Measurements from ENCODE around the gene DNAJC30. TPM values are rescaled to one million over a fixed set of nuclear protein-coding genes. Genes with fewer than 3 reads are reported as not detected.

Gene DNAJC30
- total and polyA plus RNA-seq, 2 experiments from 2014 or later = 2.8 to 5.6 TPM

- H3K4me3 ChIP-seq = peak overlapping the region; percentile 54
- peaks cover 15% of the 10 kb centered on the region for H3K4me1 ChIP-seq (ENCODE audit: insufficient read depth)
- no peaks in the 10 kb centered on the region for H3K27me3 ChIP-seq (ENCODE audit: insufficient read depth)
- no peaks in the 10 kb centered on the region for H3K9me2 ChIP-seq (ENCODE audit: insufficient read depth)
- H3K27ac ChIP-seq (ENCODE audit: low read depth) = no peak overlapping the region
- Mint-ChIP-seq H3K27ac (no peak overlapping the region), H3K27me3 (ENCODE audit: insufficient read depth, low read depth, poor library complexity) (peaks cover 23% of the 10 kb centered on the region), H3K9me3 (no peaks in the 10 kb centered on the region; the same call in 2 of the 3 replicates), H3K36me3 (ENCODE audit: low read depth) (peaks cover 18% of the 10 kb centered on the region), H3K4me3 (peak overlapping the region; percentile 63), H3K4me1 (peaks cover 33% of the 10 kb centered on the region)
- no peak overlapping the region for H2AFZ ChIP-seq
- TF ChIP-seq STAT1 (IDR thresholded peaks at IDR 0.05; ENCODE audit: unreplicated experiment) = no peak
- no peak for TF ChIP-seq CTCF (conservative IDR thresholded peaks at IDR 0.05; ENCODE audit: low read depth in 2 of 2)
- TF ChIP-seq ETS1 (IDR thresholded peaks at IDR 0.05) = no peak
- no peak for TF ChIP-seq JUNB (IDR thresholded peaks at IDR 0.05; ENCODE audit: unreplicated experiment)
- no peak for TF ChIP-seq REST (IDR thresholded peaks at IDR 0.05; ENCODE audit: unreplicated experiment)
- no peak for TF ChIP-seq EZH2phosphoT487 (IDR thresholded peaks at IDR 0.05; ENCODE audit: unreplicated experiment)
- TF ChIP-seq ZNF114 (CRISPR knock-in tag; IDR thresholded peaks at IDR 0.05) = no peak
- TF ChIP-seq POLR2AphosphoS5 (IDR thresholded peaks at IDR 0.05; ENCODE audit: low read depth) = no peak
- TF ChIP-seq NANOG (IDR thresholded peaks at IDR 0.05; ENCODE audit: borderline replicate concordance) = no peak
- TF ChIP-seq EZH2 (IDR thresholded peaks at IDR 0.05; ENCODE audit: low read depth, unreplicated experiment) = no peak
- no peak for TF ChIP-seq CREB1 (CRISPR knock-in tag; IDR thresholded peaks at IDR 0.05; ENCODE audit: low read depth)
- no peak for TF ChIP-seq ZNF331 (CRISPR knock-in tag; IDR thresholded peaks at IDR 0.05; ENCODE audit: low read depth)
- TF ChIP-seq ZNF462 (CRISPR knock-in tag; IDR thresholded peaks at IDR 0.05) = no peak
- H3F3A ChIP-seq (replicated peaks; ENCODE audit: low read depth) = 0 out of 2 replicates have a peak, but pooled peaks cover 8% of the 10 kb centered on the region
- H3K36me3 ChIP-seq (ENCODE audit: insufficient read depth) = peaks cover 7% of the 10 kb centered on the region
- ATAC-seq (peak; percentile 2; the same call in 2 of the 3 replicates), DNase-seq (ENCODE audit: low spot score) (no peak)
- no peaks in the 10 kb centered on the region for H3K79me2 ChIP-seq (replicated peaks; ENCODE audit: insufficient read depth)
- H4K20me1 ChIP-seq (replicated peaks; ENCODE audit: insufficient read depth) = no peaks in the 10 kb centered on the region
- H3K4me2 ChIP-seq = peak overlapping the region; percentile 85
Measured at GRCh38 chr7:73703225-73703624, 20.0 kb upstream of the DNAJC30 start.
